GM19035 (cell line): ENCODE measurements around the gene CNTNAP1.
"Not testable (repeated sequence)": the region's sequence is repeated elsewhere in the genome, so short reads cannot be mapped to it uniquely, and the experiment has no call there.

Source experiments
- ATAC-seq: cut with Tn5 transposase; IDR thresholded peaks from one replicate; pipeline ENCODE4 v1.9.1; 2021; ENCODE audit not compliant: unreplicated experiment

The CNTNAP1 gene

GRCh38 chr17:42681976-42682721 is at the start of gene CNTNAP1:
Gene CNTNAP1, plus strand, starts transcription at chr17:42682531. Its CDS starts 299 bp downstream, at chr17:42682830.
- no peak for ATAC-seq

- ATAC-seq = no peak
Measured at GRCh38 chr17:42632949-42633444, 49.3 kb upstream of the CNTNAP1 start.

- ATAC-seq = no peak
Measured at GRCh38 chr17:42639525-42640113, 42.7 kb upstream of the CNTNAP1 start.

GRCh38 chr17:42640121-42640520 is 42.2 kb upstream of the CNTNAP1 start:
- no peak for ATAC-seq

GRCh38 chr17:42642336-42642735 is 40.0 kb upstream of the CNTNAP1 start:
- ATAC-seq = no peak

- no peak for ATAC-seq
Measured at GRCh38 chr17:42647778-42648177, 34.6 kb upstream of the CNTNAP1 start.

GRCh38 chr17:42651392-42651791 is 30.9 kb upstream of the CNTNAP1 start:
- ATAC-seq = no peak

- ATAC-seq = no peak
Measured at GRCh38 chr17:42653179-42654124, 28.9 kb upstream of the CNTNAP1 start.

GRCh38 chr17:42655528-42655927 is 26.8 kb upstream of the CNTNAP1 start:
- ATAC-seq = no peak

GRCh38 chr17:42657824-42658588 is 24.3 kb upstream of the CNTNAP1 start:
- ATAC-seq = no peak

- peak; percentile 41 for ATAC-seq
Measured at GRCh38 chr17:42659079-42659931, 23.0 kb upstream of the CNTNAP1 start, which contains the start of gene TUBG2. Gene TUBG2, plus strand, starts transcription at chr17:42659284. Its CDS starts 220 bp downstream, at chr17:42659504.

GRCh38 chr17:42659932-42660274 is 22.4 kb upstream of the CNTNAP1 start:
- not testable (repeated sequence) for ATAC-seq

- ATAC-seq = no peak
Measured at GRCh38 chr17:42660692-42661345, 21.5 kb upstream of the CNTNAP1 start.

GRCh38 chr17:42665581-42666001 is 16.7 kb upstream of the CNTNAP1 start:
- no peak for ATAC-seq

GRCh38 chr17:42666126-42666525 is 16.2 kb upstream of the CNTNAP1 start:
- not testable (repeated sequence) for ATAC-seq

- no peak for ATAC-seq
Measured at GRCh38 chr17:42667088-42667951, 15.0 kb upstream of the CNTNAP1 start.

- no peak for ATAC-seq
Measured at GRCh38 chr17:42669705-42669976, 12.7 kb upstream of the CNTNAP1 start.
